Panc1 (cell line): ENCODE results near the gene SRPX2. TPM values are rescaled to one million over a fixed set of nuclear protein-coding genes. Genes with fewer than 3 reads are reported as not detected.

Source experiments
- ATAC-seq: fragments of 200-7000 bp; cut with Tn5 transposase; 2 replicates; pipeline ENCODE4 v1.9.1; 2020; ENCODE audit warnings: mild to moderate bottlenecking, moderate library complexity
- BruUV-seq: library from RNA; stranded (reverse); fragments of 400-500 nt; replicated peaks from 2 replicates; lab custom pipeline; 2021; lab: Mats Ljungman, UMichigan
- CTCF ChIA-PET: fragments of 300-600 bp; sonication (Branson Sonifier 250); formaldehyde crosslinking; loops from one replicate; lab custom pipeline; 2022; ENCODE audit warnings: antibody characterized with exemption; lab: Charles Lee
- POLR2A ChIA-PET: fragments of 300-600 bp; sonication (Branson Sonifier 250); formaldehyde crosslinking; loops from one replicate; lab custom pipeline; 2022; ENCODE audit warnings: antibody characterized with exemption; lab: Charles Lee
- DNase-seq: peaks from one replicate; pipeline ENCODE4 v3.0.0-alpha.2; 2010; ENCODE audit warnings: low read depth, low spot score
- H3K27ac ChIP-seq: 2 replicates; pipeline ENCODE4 v1.5.1; 2011; ENCODE audit warnings: mild to moderate bottlenecking, low read length, inconsistent platforms
- H3K27me3 ChIP-seq: fragments of 200-500 bp; sonication (Bioruptor generic); 2 replicates; pipeline ENCODE4 v1.6.0; 2014; ENCODE audit warnings: low read length, inconsistent platforms; ENCODE audit not compliant: control insufficient read depth, insufficient read depth
- H3K36me3 ChIP-seq: fragments of 200-500 bp; sonication (Bioruptor generic); 2 replicates; pipeline ENCODE4 v1.5.1; 2014; ENCODE audit warnings: inconsistent platforms, mild to moderate bottlenecking, low read length, moderate library complexity; ENCODE audit not compliant: control insufficient read depth, insufficient read depth
- H3K4me1 ChIP-seq: 2 replicates; pipeline ENCODE4 v1.5.1; 2011; ENCODE audit warnings: inconsistent platforms, mild to moderate bottlenecking, low read length, moderate library complexity; ENCODE audit not compliant: control insufficient read depth, insufficient read depth
- H3K4me3 ChIP-seq, 2 experiments: 2 replicates each; pipeline ENCODE4 v1.5.1; 2011 to 2012; ENCODE audit warnings: low read depth in 2 of 2, low read length in 2 of 2, mild to moderate bottlenecking in 2 of 2, inconsistent platforms in 1 of 2, moderate library complexity in 1 of 2
- H3K9me3 ChIP-seq: fragments of 200-500 bp; sonication (Bioruptor generic); 2 replicates; pipeline ENCODE4 v1.5.1; 2014; ENCODE audit warnings: low read depth, mild to moderate bottlenecking, inconsistent platforms, low read length, moderate library complexity; ENCODE audit not compliant: control insufficient read depth, insufficient read depth
- CTCF ChIP-seq: fragments of 450-650 bp; IDR thresholded peaks from 2 replicates; pipeline ENCODE4 v1.5.1; 2017; ENCODE audit warnings: mild to moderate bottlenecking
- POLR2AphosphoS5 ChIP-seq: IDR thresholded peaks from 2 replicates; pipeline ENCODE4 v1.6.1; 2012; ENCODE audit warnings: mild to moderate bottlenecking, low read depth, low read length, moderate library complexity
- REST ChIP-seq, 2 experiments: IDR thresholded peaks; 2 replicates each; pipeline ENCODE4 v1.6.1; 2011 to 2012; ENCODE audit warnings: low read depth in 2 of 2, control low read depth in 1 of 2, low read length in 1 of 2, mild to moderate bottlenecking in 1 of 2, moderate library complexity in 1 of 2; ENCODE audit not compliant: insufficient read depth in 1 of 2
- SIN3A ChIP-seq: IDR thresholded peaks from 2 replicates; pipeline ENCODE4 v1.6.1; 2012; ENCODE audit warnings: low read depth, mild to moderate bottlenecking, low read length, moderate library complexity, borderline replicate concordance; ENCODE audit not compliant: insufficient read depth
- TCF7L2 ChIP-seq: IDR thresholded peaks from 2 replicates; pipeline ENCODE4 v1.6.1; 2011; ENCODE audit warnings: mild to moderate bottlenecking, low read depth, low read length, inconsistent platforms
- in situ Hi-C: cut with HindIII; loops from 2 replicates; pipeline ENCODE4 v1.10.0; 2016; ENCODE audit warnings: low sequenced_read_pairs, low pct_unique_long_range_greater_than_20kb
- intact Hi-C: fragments of 100-400 bp; cut with micrococcal nuclease; formaldehyde crosslinking; loops from one replicate; pipeline ENCODE4 v1.10.0; 2022; ENCODE audit not compliant: unreplicated experiment
- total RNA-seq: library from RNA; stranded (reverse); gene quantifications from one replicate; pipeline ENCODE4 v1.2.1, GENCODE V29; 2021; ENCODE audit not compliant: unreplicated experiment

SRPX2 gene
- total RNA-seq, 1 experiment from 2014 or later = 1.2 TPM

- POLR2A ChIA-PET = no interaction called here
- no peaks in the 10 kb centered on the region for H3K27me3 ChIP-seq
- no peaks in the 10 kb centered on the region for H3K36me3 ChIP-seq
- no peak for DNase-seq
- CTCF ChIA-PET = no interaction called here
- H3K27ac ChIP-seq = no peak overlapping the region
- H3K4me1 ChIP-seq = no peaks in the 10 kb centered on the region
- no peak for TF ChIP-seq POLR2AphosphoS5
- no peak for TF ChIP-seq SIN3A
- no peak for TF ChIP-seq TCF7L2
- no peak for TF ChIP-seq CTCF
- TF ChIP-seq REST (IDR thresholded peaks at IDR 0.05; ENCODE audit: insufficient read depth in 1 of 2, low read depth in 2 of 2, low read length in 1 of 2) = no peak
- intact Hi-C loops (no loop called here), in situ Hi-C loops (no loop called here)
- no peak overlapping the region for H3K4me3 ChIP-seq
- no TSS peak for BruUV-seq
- H3K9me3 ChIP-seq = no peaks in the 10 kb centered on the region
- no peak for ATAC-seq
Observed at GRCh38 chrX:100625985-100626491, 18.0 kb upstream of the SRPX2 start.

- no peaks in the 10 kb centered on the region for H3K9me3 ChIP-seq
- CTCF ChIA-PET = interaction anchor here (0.7 kb wide), 1 partner anchor 39 kb away, joined by 3 read pairs; no protein-coding TSS in a partner anchor
- BruUV-seq = no TSS peak
- no peak overlapping the region for H3K4me3 ChIP-seq
- in situ Hi-C loops (no loop called here), intact Hi-C loops (no loop called here)
- POLR2A ChIA-PET = no interaction called here
- H3K4me1 ChIP-seq = peaks cover 4% of the 10 kb centered on the region; the same call in 1 of the 2 replicates
- DNase-seq (no peak), ATAC-seq (no peak)
- no peaks in the 10 kb centered on the region for H3K36me3 ChIP-seq
- no peak for TF ChIP-seq SIN3A
- no peak for TF ChIP-seq REST (IDR thresholded peaks at IDR 0.05; ENCODE audit: insufficient read depth in 1 of 2, low read depth in 2 of 2, low read length in 1 of 2)
- no peak for TF ChIP-seq POLR2AphosphoS5
- TF ChIP-seq TCF7L2 = no peak
- no peak for TF ChIP-seq CTCF
- H3K27me3 ChIP-seq = no peaks in the 10 kb centered on the region
- H3K27ac ChIP-seq = no peak overlapping the region
Observed at GRCh38 chrX:100635040-100635439, 9.0 kb upstream of the SRPX2 start.
